Muscle of arm (tissue), 14 donors: ENCODE data around the gene STON2. TPM values are rescaled to one million over a fixed set of nuclear protein-coding genes. Genes with fewer than 3 reads are reported as not detected.
"Not testable (repeated sequence)": the region's sequence is repeated elsewhere in the genome, so short reads cannot be mapped to it uniquely, and the experiment has no call there.

Source experiments
- DNase-seq: peaks from one replicate; pipeline ENCODE4 v3.0.0-alpha.2; 2013
- long read RNA-seq, 11 donors: transcript quantifications; one replicate each; lab custom pipeline, GENCODE V29; 2026
- polyA plus RNA-seq, 12 donors: library from polyadenylated mRNA; unstranded; fragments of 120-200 nt; gene quantifications; one replicate each; pipeline ENCODE4 v1.2.1, GENCODE V29; 2013; ENCODE audit not compliant: insufficient read length in 12 of 12

The STON2 gene
- 10 to 100 TPM in 10 of 12 donors, 1 to 10 TPM in 1, not detected in 1; 9.7 to 25.4 (median 18.5) TPM for polyA plus RNA-seq
- long read RNA-seq, donor 1, partial matches to known transcripts = 13 of 34 reads
- long read RNA-seq, donor 1, other reads (novel, unspliced or antisense) = 20 of 34 reads
- long read RNA-seq, donor 2, partial matches to known transcripts = 0 of 44 reads
- long read RNA-seq, donor 2, other reads (novel, unspliced or antisense) = 44 of 44 reads
- long read RNA-seq, donor 3 = 0 reads
- long read RNA-seq, donor 4, partial matches to known transcripts = 0 of 2 reads
- long read RNA-seq, donor 4, other reads (novel, unspliced or antisense) = 0 of 2 reads
- long read RNA-seq, donor 5, partial matches to known transcripts = 23 of 30 reads
- long read RNA-seq, donor 5, other reads (novel, unspliced or antisense) = 5 of 30 reads
- long read RNA-seq, donor 6, partial matches to known transcripts = 0 of 2 reads
- long read RNA-seq, donor 6, other reads (novel, unspliced or antisense) = 0 of 2 reads
- long read RNA-seq, donor 7 = 0 reads
- long read RNA-seq, donor 8, partial matches to known transcripts = 0 of 20 reads
- long read RNA-seq, donor 8, other reads (novel, unspliced or antisense) = 18 of 20 reads
- long read RNA-seq, donor 9, partial matches to known transcripts = 8 of 8 reads
- long read RNA-seq, donor 9, other reads (novel, unspliced or antisense) = 0 of 8 reads
- long read RNA-seq, donor 10, partial matches to known transcripts = 0 of 1 reads
- long read RNA-seq, donor 10, other reads (novel, unspliced or antisense) = 0 of 1 reads
- long read RNA-seq, donor 11, partial matches to known transcripts = 5 of 39 reads
- long read RNA-seq, donor 11, other reads (novel, unspliced or antisense) = 34 of 39 reads

GRCh38 chr14:81400202-81400678, at the start of gene STON2:
Gene STON2, minus strand, starts transcription at chr14:81400324. Its CDS starts 1,942 bp downstream, at chr14:81398382.
- DNase-seq = no peak

- no peak for DNase-seq
Measured at GRCh38 chr14:81449576-81449975, 49.5 kb upstream of the STON2 start.

- DNase-seq = peak; percentile 88
Measured at GRCh38 chr14:81449114-81449513, 49.0 kb upstream of the STON2 start.

GRCh38 chr14:81447021-81447764, 47.1 kb upstream of the STON2 start:
- DNase-seq = peak; percentile 56

- DNase-seq = no peak
Measured at GRCh38 chr14:81446279-81447007, 46.3 kb upstream of the STON2 start.

GRCh38 chr14:81441626-81442134, 41.6 kb upstream of the STON2 start:
- no peak for DNase-seq

- no peak for DNase-seq
Measured at GRCh38 chr14:81440041-81440440, 39.9 kb upstream of the STON2 start.

- DNase-seq = no peak
Measured at GRCh38 chr14:81437244-81437643, 37.1 kb upstream of the STON2 start.

- peak; percentile 72 for DNase-seq
Measured at GRCh38 chr14:81436296-81437138, 36.4 kb upstream of the STON2 start.

GRCh38 chr14:81435391-81436295, 35.5 kb upstream of the STON2 start:
- DNase-seq = peak; percentile 52

- DNase-seq = no peak
Measured at GRCh38 chr14:81435048-81435390, 34.9 kb upstream of the STON2 start.

- DNase-seq = no peak
Measured at GRCh38 chr14:81434230-81434629, 34.1 kb upstream of the STON2 start.

- DNase-seq = no peak
Measured at GRCh38 chr14:81433378-81433777, 33.3 kb upstream of the STON2 start.

- DNase-seq = peak; percentile 52
Measured at GRCh38 chr14:81432219-81432661, 32.1 kb upstream of the STON2 start.

- no peak for DNase-seq
Measured at GRCh38 chr14:81430235-81430634, 30.1 kb upstream of the STON2 start.

GRCh38 chr14:81429749-81430148, 29.6 kb upstream of the STON2 start:
- not testable (repeated sequence) for DNase-seq

GRCh38 chr14:81429028-81429427, 28.9 kb upstream of the STON2 start:
- no peak for DNase-seq

GRCh38 chr14:81427348-81428058, 27.4 kb upstream of the STON2 start:
- no peak for DNase-seq
